Skeletal muscle satellite cell (primary cell): ENCODE measurements around the gene SBDS. TPM values are rescaled to one million over a fixed set of nuclear protein-coding genes. Genes with fewer than 3 reads are reported as not detected.

ENCODE experiments used
- small RNA-seq: library from RNA; depleted of rRNA; stranded (forward); fragments of <200 nt; gene quantifications from one replicate; pipeline ENCODE3, GENCODE V24; 2012

Gene SBDS

Small RNA genes within 50 kb of the gene (small RNA-seq; reads per million reads assigned to genes)
- not detected for gene RN7SL43P
